Neural cell (in vitro differentiated cells): ENCODE data around the gene STMN3. TPM values are rescaled to one million over a fixed set of nuclear protein-coding genes. Genes with fewer than 3 reads are reported as not detected.

Experiments
- H2AFZ ChIP-seq: fragments of 200-600, 300-800 bp; sonication (generic), shearing (Covaris generic); 2 replicates; pipeline ENCODE4 v1.6.0; 2014; ENCODE audit warnings: low read depth, mild to moderate bottlenecking, antibody characterized with exemption, low read length, moderate library complexity
- H3F3A ChIP-seq: fragments of 200-600 bp; shearing (Covaris generic); 2 replicates; pipeline ENCODE4 v1.6.1; 2016; ENCODE audit warnings: mild to moderate bottlenecking, moderate library complexity, mixed read lengths, antibody characterized with exemption, low read length; ENCODE audit not compliant: insufficient read depth, poor library complexity, severe bottlenecking
- H3K27ac ChIP-seq: fragments of 200-600, 300-800 bp; sonication (generic), shearing (Covaris generic); 2 replicates; pipeline ENCODE4 v1.5.1; 2014; ENCODE audit warnings: mild to moderate bottlenecking, low read length, moderate library complexity
- H3K27me3 ChIP-seq: fragments of 300-800, 200-600 bp; sonication (generic), shearing (Covaris generic); 2 replicates; pipeline ENCODE4 v1.6.0; 2014; ENCODE audit warnings: mild to moderate bottlenecking, low read depth, low read length, moderate library complexity; ENCODE audit not compliant: insufficient read depth
- H3K36me3 ChIP-seq: fragments of 300-800, 200-600 bp; sonication (generic), shearing (Covaris generic); 2 replicates; pipeline ENCODE4 v1.5.1; 2014; ENCODE audit warnings: mild to moderate bottlenecking, antibody characterized with exemption, low read length, moderate library complexity; ENCODE audit not compliant: insufficient read depth
- H3K4me2 ChIP-seq: fragments of 300-800, 200-600 bp; sonication (generic), shearing (Covaris generic); 2 replicates; pipeline ENCODE4 v1.6.0; 2014; ENCODE audit warnings: mild to moderate bottlenecking, low read length
- H3K4me3 ChIP-seq: fragments of 300-800, 200-600 bp; sonication (generic), shearing (Covaris generic); 2 replicates; pipeline ENCODE4 v1.5.1; 2014; ENCODE audit warnings: mild to moderate bottlenecking, low read length, moderate library complexity
- H3K79me2 ChIP-seq: fragments of 200-600 bp; shearing (Covaris generic); replicated peaks from 2 replicates; pipeline ENCODE4 v1.6.0; 2014; ENCODE audit warnings: mild to moderate bottlenecking, low read length, moderate library complexity; ENCODE audit not compliant: insufficient read depth
- H3K9ac ChIP-seq: fragments of 300-800, 200-600 bp; sonication (generic), shearing (Covaris generic); 2 replicates; pipeline ENCODE4 v1.6.1; 2016; ENCODE audit warnings: mild to moderate bottlenecking, low read length, mixed read lengths
- H3K9me2 ChIP-seq: fragments of 200-600 bp; shearing (Covaris generic); 2 replicates; pipeline ENCODE4 v1.6.1; 2016; ENCODE audit warnings: mild to moderate bottlenecking, low read length, mixed read lengths; ENCODE audit not compliant: insufficient read depth
- H3K9me3 ChIP-seq: fragments of 200-600, 300-800 bp; sonication (generic), shearing (Covaris generic); 2 replicates; pipeline ENCODE4 v1.6.1; 2016; ENCODE audit warnings: mild to moderate bottlenecking, mixed run types, low read length, moderate library complexity, mixed read lengths
- H4K20me1 ChIP-seq: fragments of 200-600 bp; shearing (Covaris generic); 2 replicates; pipeline ENCODE4 v1.6.1; 2016; ENCODE audit warnings: mild to moderate bottlenecking, mixed run types; ENCODE audit not compliant: insufficient read depth
- EP300 ChIP-seq: fragments of 450-650 bp; conservative IDR thresholded peaks from 2 replicates; pipeline ENCODE4 v1.6.1; 2014; ENCODE audit warnings: antibody characterized with exemption, mild to moderate bottlenecking, moderate library complexity; ENCODE audit not compliant: poor library complexity, severe bottlenecking
- EZH2 ChIP-seq: fragments of 200-600, 300-800 bp; shearing (Covaris generic), sonication (generic); IDR thresholded peaks from 2 replicates; pipeline ENCODE4 v1.6.1; 2014; ENCODE audit warnings: antibody characterized with exemption, low read length, borderline replicate concordance, mild to moderate bottlenecking; ENCODE audit not compliant: insufficient read depth, poor library complexity, severe bottlenecking
- MXI1 ChIP-seq: fragments of 450-650 bp; conservative IDR thresholded peaks from 2 replicates; pipeline ENCODE4 v1.6.1; 2014; ENCODE audit warnings: antibody characterized with exemption, mild to moderate bottlenecking; ENCODE audit not compliant: poor library complexity, severe bottlenecking
- POLR2AphosphoS5 ChIP-seq: IDR thresholded peaks from 2 replicates; pipeline ENCODE4 v1.6.1; 2012
- RAD21 ChIP-seq: fragments of 450-650 bp; conservative IDR thresholded peaks from 2 replicates; pipeline ENCODE4 v1.6.1; 2014; ENCODE audit warnings: antibody characterized with exemption, mild to moderate bottlenecking, moderate library complexity
- SMC3 ChIP-seq: fragments of 450-650 bp; conservative IDR thresholded peaks from 2 replicates; pipeline ENCODE4 v1.6.1; 2014; ENCODE audit warnings: antibody characterized with exemption, mild to moderate bottlenecking, moderate library complexity; ENCODE audit not compliant: poor library complexity
- TAF1 ChIP-seq: IDR thresholded peaks from 2 replicates; pipeline ENCODE4 v1.6.1; 2012; ENCODE audit warnings: low read depth
- polyA plus RNA-seq: library from polyadenylated mRNA; depleted of rRNA; stranded (reverse); fragments of >200 nt; gene quantifications from 2 replicates; pipeline ENCODE4 v1.2.3, GENCODE V29; 2014
- TF ChIP-seq, protein P1 (sequence below): fragments of 450-650 bp; IDR thresholded peaks from 2 replicates; pipeline ENCODE4 v1.5.1; 2014; ENCODE audit warnings: antibody characterized with exemption, mild to moderate bottlenecking, moderate library complexity; ENCODE audit not compliant: poor library complexity, severe bottlenecking
- TF ChIP-seq, protein P2 (sequence below): IDR thresholded peaks from 2 replicates; pipeline ENCODE4 v1.6.1; 2012; ENCODE audit warnings: borderline replicate concordance

The STMN3 gene
- polyA plus RNA-seq, 1 donor from 2014 or later: 268 TPM

GRCh38 chr20:63622096-63622495, 31.1 kb downstream of the STMN3 start:
- H3K4me2 ChIP-seq: no peak overlapping the region
- no peak overlapping the region for H3K4me3 ChIP-seq
- no peaks in the 10 kb centered on the region for H3K27me3 ChIP-seq
- H3F3A ChIP-seq: no peaks in the 10 kb centered on the region
- peaks cover 23% of the 10 kb centered on the region for H3K79me2 ChIP-seq
- no peak for TF ChIP-seq RAD21
- TF ChIP-seq TAF1: no peak
- TF ChIP-seq MXI1: no peak
- TF ChIP-seq, protein P1, sequence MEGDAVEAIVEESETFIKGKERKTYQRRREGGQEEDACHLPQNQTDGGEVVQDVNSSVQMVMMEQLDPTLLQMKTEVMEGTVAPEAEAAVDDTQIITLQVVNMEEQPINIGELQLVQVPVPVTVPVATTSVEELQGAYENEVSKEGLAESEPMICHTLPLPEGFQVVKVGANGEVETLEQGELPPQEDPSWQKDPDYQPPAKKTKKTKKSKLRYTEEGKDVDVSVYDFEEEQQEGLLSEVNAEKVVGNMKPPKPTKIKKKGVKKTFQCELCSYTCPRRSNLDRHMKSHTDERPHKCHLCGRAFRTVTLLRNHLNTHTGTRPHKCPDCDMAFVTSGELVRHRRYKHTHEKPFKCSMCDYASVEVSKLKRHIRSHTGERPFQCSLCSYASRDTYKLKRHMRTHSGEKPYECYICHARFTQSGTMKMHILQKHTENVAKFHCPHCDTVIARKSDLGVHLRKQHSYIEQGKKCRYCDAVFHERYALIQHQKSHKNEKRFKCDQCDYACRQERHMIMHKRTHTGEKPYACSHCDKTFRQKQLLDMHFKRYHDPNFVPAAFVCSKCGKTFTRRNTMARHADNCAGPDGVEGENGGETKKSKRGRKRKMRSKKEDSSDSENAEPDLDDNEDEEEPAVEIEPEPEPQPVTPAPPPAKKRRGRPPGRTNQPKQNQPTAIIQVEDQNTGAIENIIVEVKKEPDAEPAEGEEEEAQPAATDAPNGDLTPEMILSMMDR: no peak
- no peak for TF ChIP-seq EZH2
- TF ChIP-seq, protein P2, sequence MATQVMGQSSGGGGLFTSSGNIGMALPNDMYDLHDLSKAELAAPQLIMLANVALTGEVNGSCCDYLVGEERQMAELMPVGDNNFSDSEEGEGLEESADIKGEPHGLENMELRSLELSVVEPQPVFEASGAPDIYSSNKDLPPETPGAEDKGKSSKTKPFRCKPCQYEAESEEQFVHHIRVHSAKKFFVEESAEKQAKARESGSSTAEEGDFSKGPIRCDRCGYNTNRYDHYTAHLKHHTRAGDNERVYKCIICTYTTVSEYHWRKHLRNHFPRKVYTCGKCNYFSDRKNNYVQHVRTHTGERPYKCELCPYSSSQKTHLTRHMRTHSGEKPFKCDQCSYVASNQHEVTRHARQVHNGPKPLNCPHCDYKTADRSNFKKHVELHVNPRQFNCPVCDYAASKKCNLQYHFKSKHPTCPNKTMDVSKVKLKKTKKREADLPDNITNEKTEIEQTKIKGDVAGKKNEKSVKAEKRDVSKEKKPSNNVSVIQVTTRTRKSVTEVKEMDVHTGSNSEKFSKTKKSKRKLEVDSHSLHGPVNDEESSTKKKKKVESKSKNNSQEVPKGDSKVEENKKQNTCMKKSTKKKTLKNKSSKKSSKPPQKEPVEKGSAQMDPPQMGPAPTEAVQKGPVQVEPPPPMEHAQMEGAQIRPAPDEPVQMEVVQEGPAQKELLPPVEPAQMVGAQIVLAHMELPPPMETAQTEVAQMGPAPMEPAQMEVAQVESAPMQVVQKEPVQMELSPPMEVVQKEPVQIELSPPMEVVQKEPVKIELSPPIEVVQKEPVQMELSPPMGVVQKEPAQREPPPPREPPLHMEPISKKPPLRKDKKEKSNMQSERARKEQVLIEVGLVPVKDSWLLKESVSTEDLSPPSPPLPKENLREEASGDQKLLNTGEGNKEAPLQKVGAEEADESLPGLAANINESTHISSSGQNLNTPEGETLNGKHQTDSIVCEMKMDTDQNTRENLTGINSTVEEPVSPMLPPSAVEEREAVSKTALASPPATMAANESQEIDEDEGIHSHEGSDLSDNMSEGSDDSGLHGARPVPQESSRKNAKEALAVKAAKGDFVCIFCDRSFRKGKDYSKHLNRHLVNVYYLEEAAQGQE: no peak
- no peak for TF ChIP-seq POLR2AphosphoS5
- TF ChIP-seq SMC3: no peak
- no peak for TF ChIP-seq EP300
- H2AFZ ChIP-seq: no peak overlapping the region
- no peaks in the 10 kb centered on the region for H3K36me3 ChIP-seq
- H3K27ac ChIP-seq: no peak overlapping the region
- no peaks in the 10 kb centered on the region for H4K20me1 ChIP-seq
- no peaks in the 10 kb centered on the region for H3K9me3 ChIP-seq
- H3K9me2 ChIP-seq: no peaks in the 10 kb centered on the region
- no peak overlapping the region for H3K9ac ChIP-seq

- Histone ChIP-seq H3K27ac (no peak overlapping the region), H3K4me3 (no peak overlapping the region), H3K9me2 (no peaks in the 10 kb centered on the region), H3K9ac (no peak overlapping the region), H3K9me3 (no peaks in the 10 kb centered on the region), H3K36me3 (no peaks in the 10 kb centered on the region), H3K79me2 (peaks cover 21% of the 10 kb centered on the region), H3K4me2 (no peak overlapping the region), H3F3A (no peaks in the 10 kb centered on the region), H3K27me3 (no peaks in the 10 kb centered on the region), H2AFZ (no peak overlapping the region), H4K20me1 (no peaks in the 10 kb centered on the region)
- TF ChIP-seq MXI1 (no peak), EP300 (no peak), RAD21 (no peak), POLR2AphosphoS5 (no peak)
- TF ChIP-seq, protein P1: no peak
- TF ChIP-seq, protein P2: no peak
Measured at GRCh38 chr20:63620991-63621390, 32.2 kb downstream of the STMN3 start.
